ENCODE results near the gene MICAL3. TPM values are rescaled to one million over a fixed set of nuclear protein-coding genes. Genes with fewer than 3 reads are reported as not detected.

Gene MICAL3
- total RNA-seq, 4 donors from 2014 or later, result 15.8 to 45.4 (median 31.6) TPM

GRCh38 chr22:17921871-17922821 is 102.2 kb downstream of the MICAL3 start:
- TF ChIP-seq CTCF (IDR thresholded peaks at IDR 0.05; ENCODE audit: low read depth), result no peak

GRCh38 chr22:17920992-17921650 is 103.2 kb downstream of the MICAL3 start:
- TF ChIP-seq CTCF (IDR thresholded peaks at IDR 0.05; ENCODE audit: low read depth), result no peak

GRCh38 chr22:17920145-17920605 is 104.2 kb downstream of the MICAL3 start:
- TF ChIP-seq CTCF (IDR thresholded peaks at IDR 0.05; ENCODE audit: low read depth), result no peak

- no peak for TF ChIP-seq CTCF (IDR thresholded peaks at IDR 0.05; ENCODE audit: low read depth)
Observed at GRCh38 chr22:17919276-17920144, 104.9 kb downstream of the MICAL3 start.

- no peak for TF ChIP-seq CTCF (IDR thresholded peaks at IDR 0.05; ENCODE audit: low read depth)
Observed at GRCh38 chr22:17918840-17919239, 105.5 kb downstream of the MICAL3 start.

GRCh38 chr22:17917490-17917983 is 106.8 kb downstream of the MICAL3 start:
- TF ChIP-seq CTCF (IDR thresholded peaks at IDR 0.05; ENCODE audit: low read depth), result no peak

Measured in subcutaneous adipose tissue (tissue), 4 donors.